H1 (cell line): ENCODE measurements around the gene FAF2. TPM values are rescaled to one million over a fixed set of nuclear protein-coding genes. Genes with fewer than 3 reads are reported as not detected.

Experiments
- BACH1 ChIP-seq: IDR thresholded peaks from 2 replicates; pipeline ENCODE4 v1.6.1; 2012; ENCODE audit warnings: low read length, improper control_type of control experiment
- E2F6 ChIP-seq: IDR thresholded peaks from 2 replicates; pipeline ENCODE4 v1.6.1; 2012; ENCODE audit warnings: inconsistent platforms
- EZH2 ChIP-seq: fragments of 200-600 bp; sonication (generic); IDR thresholded peaks from 2 replicates; pipeline ENCODE4 v1.7.1; 2012; ENCODE audit warnings: low read depth, mild to moderate bottlenecking, moderate library complexity, low read length, inconsistent platforms; ENCODE audit not compliant: severe bottlenecking
- FOSL1 ChIP-seq: IDR thresholded peaks from 2 replicates; pipeline ENCODE4 v1.6.1; 2011; ENCODE audit warnings: mild to moderate bottlenecking, low read depth, low read length, moderate library complexity; ENCODE audit not compliant: insufficient read depth
- KDM4A ChIP-seq: IDR thresholded peaks from one replicate; pipeline ENCODE4 v1.7.1; 2012; ENCODE audit warnings: low read depth, mild to moderate bottlenecking, moderate library complexity, low read length, inconsistent platforms; ENCODE audit not compliant: severe bottlenecking
- NRF1 ChIP-seq: IDR thresholded peaks from 2 replicates; pipeline ENCODE4 v1.6.1; 2011; ENCODE audit warnings: mild to moderate bottlenecking, low read depth, low read length, improper control_type of control experiment
- POLR2A ChIP-seq, 2 experiments: IDR thresholded peaks; 1 replicate in 1 of 2; 2 replicates in 1 of 2; pipeline ENCODE4 v1.6.1; 2011; ENCODE audit warnings: low read depth in 2 of 2, low read length in 2 of 2, mild to moderate bottlenecking in 2 of 2; ENCODE audit errors: control extremely low read depth in 1 of 2
- RAD21 ChIP-seq, 2 experiments: IDR thresholded peaks in 1 of 2; conservative IDR thresholded peaks in 1 of 2; 2 replicates each; pipeline ENCODE4 v1.6.1; 2011; ENCODE audit warnings: low read depth in 2 of 2, low read length in 2 of 2, improper control_type of control experiment in 1 of 2, inconsistent platforms in 1 of 2, mild to moderate bottlenecking in 1 of 2, moderate library complexity in 1 of 2
- RBBP5 ChIP-seq: IDR thresholded peaks from 2 replicates; pipeline ENCODE4 v1.7.1; 2012; ENCODE audit warnings: low read depth, mild to moderate bottlenecking, inconsistent platforms, low read length, moderate library complexity, borderline replicate concordance
- RNF2 ChIP-seq: fragments of 200-900, 300-1000 bp; sonication (generic); IDR thresholded peaks from 2 replicates; pipeline ENCODE4 v1.7.1; 2016; ENCODE audit warnings: borderline replicate concordance, low read depth, mild to moderate bottlenecking, antibody characterized with exemption, low read length; ENCODE audit not compliant: poor library complexity, severe bottlenecking; ENCODE audit errors: missing control alignments
- SP2 ChIP-seq: IDR thresholded peaks from 2 replicates; pipeline ENCODE4 v1.6.1; 2012; ENCODE audit warnings: mild to moderate bottlenecking, low read length, inconsistent platforms
- SP4 ChIP-seq: IDR thresholded peaks from 2 replicates; pipeline ENCODE4 v1.6.1; 2012; ENCODE audit warnings: low read length, inconsistent platforms
- TAF1 ChIP-seq: IDR thresholded peaks from 2 replicates; pipeline ENCODE4 v1.6.1; 2011; ENCODE audit warnings: mild to moderate bottlenecking, low read depth, low read length
- TAF7 ChIP-seq: optimal IDR thresholded peaks from 2 replicates; pipeline ENCODE3; 2011; ENCODE audit warnings: low read depth, mild to moderate bottlenecking, inconsistent platforms, low read length, moderate library complexity, borderline replicate concordance
- polyA plus RNA-seq, 7 experiments: library from polyadenylated mRNA; depleted of rRNA in 3 of 7; stranded (reverse) in 5 of 7; unstranded in 2 of 7; fragments of >200 nt in 5 of 7; fragments of 200-250 nt in 2 of 7; gene quantifications; 1 replicate in 5 of 7; 2 replicates in 1 of 7; 4 replicates in 1 of 7; pipeline versions ENCODE4 v1.2.1 to v1.2.3, GENCODE V29; 2011 to 2013; ENCODE audit warnings: missing spikeins in 2 of 7, mixed read lengths in 2 of 7
- total RNA-seq: library from RNA; stranded (reverse); fragmentation: NEBNext Ultra II Directional; extraction: Animal tissue kit (Norgen Biotek cat#: 25700); gene quantifications from 2 replicates; pipeline ENCODE4 v1.2.1, GENCODE V29; 2021
- TF ChIP-seq, protein P1 (sequence below): IDR thresholded peaks from 2 replicates; pipeline ENCODE4 v1.6.1; 2012; ENCODE audit warnings: inconsistent platforms

Gene FAF2
- total and polyA plus RNA-seq, 2 of the 8 experiments (the other 6 are each of a cell fraction or from before 2014, with no cell fraction given) = 20.8 to 35.8 TPM

GRCh38 chr5:176542596-176543427, 94.6 kb downstream of the FAF2 start (continued):
- TF ChIP-seq SP2 (no peak), POLR2A (IDR thresholded peaks at IDR 0.05; ENCODE audit: control extremely low read depth in 1 of 2, low read depth in 2 of 2, low read length in 2 of 2) (peak in 1 of 2 experiments; percentile 50; a peak in 1 of 3 replicates), RAD21 (IDR thresholded peaks at IDR 0.05 in 1 of 2, conservative IDR thresholded peaks at IDR 0.05 in 1 of 2; ENCODE audit: low read depth in 2 of 2, low read length in 2 of 2) (peak in 1 of 2 experiments; percentile 46; a peak in 2 of 4 replicates), KDM4A (peak; percentile 45), TAF7 (no peak), RNF2 (no peak), EZH2 (peak; percentile 41), BACH1 (no peak), TAF1 (peak; percentile 24; the same call in 1 of the 2 replicates), FOSL1 (0 out of 2 replicates have a peak, but pooled peaks have one; percentile 15), SP4 (no peak), RBBP5 (no peak), NRF1 (no peak), E2F6 (peak; percentile 59)
- TF ChIP-seq, protein P1, sequence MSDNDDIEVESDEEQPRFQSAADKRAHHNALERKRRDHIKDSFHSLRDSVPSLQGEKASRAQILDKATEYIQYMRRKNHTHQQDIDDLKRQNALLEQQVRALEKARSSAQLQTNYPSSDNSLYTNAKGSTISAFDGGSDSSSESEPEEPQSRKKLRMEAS = peak; percentile 54; the same call in 1 of the 2 replicates
